ENCODE data around the gene DYNC2I2.

DNA sequence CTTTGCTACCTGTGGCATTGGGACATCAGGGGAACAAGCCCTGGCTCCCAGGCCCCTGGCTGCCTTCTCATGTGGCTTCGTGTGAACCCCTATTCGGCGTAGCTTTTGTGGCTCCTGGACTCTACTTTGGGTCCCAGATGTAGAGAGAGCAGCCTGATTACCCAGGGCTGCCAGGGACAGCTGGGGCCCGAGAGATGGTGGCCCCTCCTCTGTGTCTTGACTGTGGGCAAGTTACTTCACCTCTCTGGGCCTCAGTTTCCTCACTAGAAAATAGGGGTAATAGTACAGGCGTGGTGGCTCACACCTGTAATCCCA lies 47.7 kb upstream of the DYNC2I2 start:
- TF ChIP-seq CTCF (IDR thresholded peaks at IDR 0.05) = no peak
- TF ChIP-seq POLR2A (IDR thresholded peaks at IDR 0.05) = no peak

Data from esophagus squamous epithelium (tissue), 4 donors.